Thyroid gland (tissue), 4 donors: ENCODE results near the gene LMNTD2. TPM values are rescaled to one million over a fixed set of nuclear protein-coding genes. Genes with fewer than 3 reads are reported as not detected.

Experiments
- DNase-seq, 2 donors: peaks; one replicate each; pipeline ENCODE4 v3.0.0-alpha.2; 2019
- H3K27ac ChIP-seq, 3 donors: fragments of 200-600 bp; sonication (generic); 1 replicate in 2 of 3; 2 replicates in 1 of 3; pipeline ENCODE4 v1.5.1; 2016 to 2019; ENCODE audit warnings: mild to moderate bottlenecking in 1 of 3, moderate library complexity in 1 of 3
- H3K27me3 ChIP-seq: fragments of 200-600 bp; sonication (generic); one replicate; pipeline ENCODE4 v1.5.1; 2019
- H3K36me3 ChIP-seq, 2 donors: fragments of 200-600 bp; sonication (generic); one replicate each; pipeline ENCODE4 v1.5.1; 2016 to 2019
- H3K4me1 ChIP-seq, 2 donors: fragments of 200-600 bp; sonication (generic); one replicate each; pipeline ENCODE4 v1.5.1; 2017 to 2019
- H3K4me3 ChIP-seq, 3 donors: fragments of 200-600 bp; sonication (generic); replicated peaks in 1 of 3; 1 replicate in 2 of 3; 2 replicates in 1 of 3; pipeline ENCODE4 v1.5.1; 2016; ENCODE audit warnings: mild to moderate bottlenecking in 1 of 3
- H3K9me3 ChIP-seq: fragments of 200-600 bp; sonication (generic); one replicate; pipeline ENCODE4 v1.5.1; 2017
- CTCF ChIP-seq, 6 experiments: fragments of 200-600 bp in 3 of 6; fragments of 450-650 bp in 3 of 6; sonication (generic) in 3 of 6; IDR thresholded peaks; one replicate each; pipeline ENCODE4 v1.5.1; 2016 to 2019; ENCODE audit warnings: antibody characterized with exemption in 6 of 6, mild to moderate bottlenecking in 2 of 6, inconsistent platforms in 1 of 6, moderate library complexity in 1 of 6
- POLR2A ChIP-seq, 2 donors: fragments of 450-650 bp; IDR thresholded peaks; one replicate each; pipeline ENCODE4 v1.6.1; 2017; ENCODE audit warnings: antibody characterized with exemption in 2 of 2, mild to moderate bottlenecking in 2 of 2, moderate library complexity in 1 of 2
- WGBS, 2 donors: methylation state at CpG; one replicate each; pipeline ENCODE4 v1.1.5; 2017; 5-methylcytosine and 5-hydroxymethylcytosine counted together
- intact Hi-C: fragments of 100-400 bp; cut with DNase I; formaldehyde crosslinking; loops from one replicate; pipeline ENCODE4 v1.15.1; 2023
- total RNA-seq, 4 donors: library from RNA; depleted of rRNA; stranded (reverse); fragments of >200 nt; gene quantifications; one replicate each; pipeline ENCODE4 v1.2.3, GENCODE V29; 2016

LMNTD2 gene
- total RNA-seq, 4 donors from 2014 or later, result 4.2 to 8.8 (median 6.6) TPM

GRCh38 chr11:567629-568292 is 7.2 kb upstream of the LMNTD2 start:
- no peaks in the 10 kb centered on the region for H3K27me3 ChIP-seq
- DNase-seq, result no peak
- WGBS, 2 donors, result 76 to 85% methylated on average over 7 of the region's 41 CpGs
- TF ChIP-seq POLR2A (IDR thresholded peaks at IDR 0.05), result no peak
- TF ChIP-seq CTCF (IDR thresholded peaks at IDR 0.05), result no peak
- H3K9me3 ChIP-seq, result no peaks in the 10 kb centered on the region
- H3K27ac ChIP-seq, result peak overlapping the region in 2 of 3 donors; percentile 17 to 28
- no peaks in the 10 kb centered on the region for H3K36me3 ChIP-seq
- intact Hi-C loops, result no loop called here
- peak overlapping the region in 2 of 3 donors; percentile 21 to 69 for H3K4me3 ChIP-seq
- peaks cover 16 to 26% of the 10 kb centered on the region in 2 donors for H3K4me1 ChIP-seq

GRCh38 chr11:567011-567628 is 6.6 kb upstream of the LMNTD2 start:
- peaks cover 10 to 20% of the 10 kb centered on the region in 2 donors for H3K4me1 ChIP-seq

GRCh38 chr11:565921-566509 is 5.5 kb upstream of the LMNTD2 start:
- 91 to 100% methylated on average over 6 to 9 of the region's 12 CpGs for WGBS, 2 donors

More at GRCh38 chr11:567011-567628, 6.6 kb upstream of the LMNTD2 start:
- Histone ChIP-seq H3K27me3 (no peaks in the 10 kb centered on the region), H3K4me3 (no peak overlapping the region), H3K36me3 (no peaks in the 10 kb centered on the region), H3K27ac (no peak overlapping the region), H3K9me3 (no peaks in the 10 kb centered on the region)
- no peak for TF ChIP-seq CTCF (IDR thresholded peaks at IDR 0.05)
- no peak for TF ChIP-seq POLR2A (IDR thresholded peaks at IDR 0.05)
- intact Hi-C loops, result no loop called here
- 94% methylated on average over 14 to 16 of the region's 18 CpGs for WGBS, 2 donors
- DNase-seq, result no peak

GRCh38 chr11:563812-564578 is 3.5 kb upstream of the LMNTD2 start:
- peaks cover 17 to 24% of the 10 kb centered on the region in 2 donors for H3K4me1 ChIP-seq
- no peaks in the 10 kb centered on the region for H3K9me3 ChIP-seq
- H3K27ac ChIP-seq, result no peak overlapping the region
- intact Hi-C loops, result loop anchor here (5.0 kb wide), 1 partner anchor 48 kb away; no protein-coding TSS in a partner anchor
- DNase-seq, result no peak
- TF ChIP-seq CTCF (IDR thresholded peaks at IDR 0.05) (no peak), POLR2A (IDR thresholded peaks at IDR 0.05) (no peak)
- H3K4me3 ChIP-seq, result no peak overlapping the region
- H3K36me3 ChIP-seq, result no peaks in the 10 kb centered on the region
- WGBS, 2 donors, result 90 to 96% methylated on average over 8 of the region's 12 CpGs
- no peaks in the 10 kb centered on the region for H3K27me3 ChIP-seq

More at GRCh38 chr11:565921-566509, 5.5 kb upstream of the LMNTD2 start:
- Histone ChIP-seq H3K27me3 (no peaks in the 10 kb centered on the region), H3K4me3 (no peak overlapping the region), H3K27ac (no peak overlapping the region), H3K9me3 (no peaks in the 10 kb centered on the region), H3K36me3 (no peaks in the 10 kb centered on the region), H3K4me1 (peaks cover 15 to 21% of the 10 kb centered on the region in 2 donors)
- intact Hi-C loops, result no loop called here
- DNase-seq, result no peak
- TF ChIP-seq CTCF (IDR thresholded peaks at IDR 0.05) (no peak), POLR2A (IDR thresholded peaks at IDR 0.05) (no peak)
